ENCODE data around the gene DYRK1A.

Gene DYRK1A

GRCh38 chr21:37561506-37561905 lies 194.9 kb downstream of the DYRK1A start:
- Histone ChIP-seq H3K9me3 (ENCODE audit: control insufficient read depth in 2 of 2, low read length in 2 of 2) (no peaks in the 10 kb centered on the region), H3K9ac (ENCODE audit: low read depth in 1 of 2, low read length in 2 of 2) (no peak overlapping the region), H3K36me3 (ENCODE audit: control insufficient read depth in 2 of 2, insufficient read depth in 2 of 2, low read length in 2 of 2) (no peaks in the 10 kb centered on the region), H3K27ac (ENCODE audit: low read depth in 2 of 2, low read length in 2 of 2) (no peak overlapping the region), H3K27me3 (ENCODE audit: control insufficient read depth in 2 of 2, insufficient read depth in 2 of 2, low read length in 2 of 2) (no peaks in the 10 kb centered on the region), H3K4me1 (ENCODE audit: control insufficient read depth in 2 of 2, insufficient read depth in 2 of 2, low read length in 2 of 2) (peaks cover 9 to 16% of the 10 kb centered on the region in 2 donors), H3K4me3 (ENCODE audit: low read length in 2 of 2) (no peak overlapping the region)

- H3K9ac ChIP-seq (ENCODE audit: low read depth in 1 of 2, low read length in 2 of 2): no peak overlapping the region
- no peaks in the 10 kb centered on the region for H3K9me3 ChIP-seq (ENCODE audit: control insufficient read depth in 2 of 2, low read length in 2 of 2)
- no peak overlapping the region for H3K4me3 ChIP-seq (ENCODE audit: low read length in 2 of 2)
- no peaks in the 10 kb centered on the region for H3K27me3 ChIP-seq (ENCODE audit: control insufficient read depth in 2 of 2, insufficient read depth in 2 of 2, low read length in 2 of 2)
- no peaks in the 10 kb centered on the region for H3K36me3 ChIP-seq (ENCODE audit: control insufficient read depth in 2 of 2, insufficient read depth in 2 of 2, low read length in 2 of 2)
- peaks cover 9 to 16% of the 10 kb centered on the region in 2 donors for H3K4me1 ChIP-seq (ENCODE audit: control insufficient read depth in 2 of 2, insufficient read depth in 2 of 2, low read length in 2 of 2)
- no peak overlapping the region for H3K27ac ChIP-seq (ENCODE audit: low read depth in 2 of 2, low read length in 2 of 2)
Observed at GRCh38 chr21:37561941-37562919, 195.7 kb downstream of the DYRK1A start.

GRCh38 chr21:37562920-37563640 lies 196.5 kb downstream of the DYRK1A start:
- Histone ChIP-seq H3K27me3 (ENCODE audit: control insufficient read depth in 2 of 2, insufficient read depth in 2 of 2, low read length in 2 of 2) (no peaks in the 10 kb centered on the region), H3K27ac (ENCODE audit: low read depth in 2 of 2, low read length in 2 of 2) (peak overlapping the region; percentile 66 to 88), H3K9me3 (ENCODE audit: control insufficient read depth in 2 of 2, low read length in 2 of 2) (no peaks in the 10 kb centered on the region), H3K4me3 (ENCODE audit: low read length in 2 of 2) (peak overlapping the region; percentile 67 to 89), H3K4me1 (ENCODE audit: control insufficient read depth in 2 of 2, insufficient read depth in 2 of 2, low read length in 2 of 2) (peaks cover 9 to 16% of the 10 kb centered on the region in 2 donors), H3K9ac (ENCODE audit: low read depth in 1 of 2, low read length in 2 of 2) (peak overlapping the region; percentile 68 to 81), H3K36me3 (ENCODE audit: control insufficient read depth in 2 of 2, insufficient read depth in 2 of 2, low read length in 2 of 2) (no peaks in the 10 kb centered on the region)

- Histone ChIP-seq H3K9ac (ENCODE audit: low read depth in 1 of 2, low read length in 2 of 2) (peak overlapping the region; percentile 68 to 81), H3K4me1 (ENCODE audit: control insufficient read depth in 2 of 2, insufficient read depth in 2 of 2, low read length in 2 of 2) (peaks cover 9 to 16% of the 10 kb centered on the region in 2 donors), H3K4me3 (ENCODE audit: low read length in 2 of 2) (peak overlapping the region; percentile 67 to 89), H3K27ac (ENCODE audit: low read depth in 2 of 2, low read length in 2 of 2) (peak overlapping the region; percentile 81 to 88), H3K36me3 (ENCODE audit: control insufficient read depth in 2 of 2, insufficient read depth in 2 of 2, low read length in 2 of 2) (no peaks in the 10 kb centered on the region), H3K9me3 (ENCODE audit: control insufficient read depth in 2 of 2, low read length in 2 of 2) (no peaks in the 10 kb centered on the region), H3K27me3 (ENCODE audit: control insufficient read depth in 2 of 2, insufficient read depth in 2 of 2, low read length in 2 of 2) (no peaks in the 10 kb centered on the region)
Observed at GRCh38 chr21:37563641-37564340, 197.2 kb downstream of the DYRK1A start.

GRCh38 chr21:37564341-37564923 lies 197.9 kb downstream of the DYRK1A start:
- Histone ChIP-seq H3K27me3 (ENCODE audit: control insufficient read depth in 2 of 2, insufficient read depth in 2 of 2, low read length in 2 of 2) (no peaks in the 10 kb centered on the region), H3K4me3 (ENCODE audit: low read length in 2 of 2) (peak overlapping the region; percentile 67 to 89), H3K9me3 (ENCODE audit: control insufficient read depth in 2 of 2, low read length in 2 of 2) (no peaks in the 10 kb centered on the region), H3K36me3 (ENCODE audit: control insufficient read depth in 2 of 2, insufficient read depth in 2 of 2, low read length in 2 of 2) (no peaks in the 10 kb centered on the region), H3K27ac (ENCODE audit: low read depth in 2 of 2, low read length in 2 of 2) (peak overlapping the region; percentile 81 to 88), H3K4me1 (ENCODE audit: control insufficient read depth in 2 of 2, insufficient read depth in 2 of 2, low read length in 2 of 2) (peaks cover 9 to 16% of the 10 kb centered on the region in 2 donors), H3K9ac (ENCODE audit: low read depth in 1 of 2, low read length in 2 of 2) (peak overlapping the region; percentile 68 to 81)

GRCh38 chr21:37564924-37565529 lies 198.5 kb downstream of the DYRK1A start:
- Histone ChIP-seq H3K36me3 (ENCODE audit: control insufficient read depth in 2 of 2, insufficient read depth in 2 of 2, low read length in 2 of 2) (no peaks in the 10 kb centered on the region), H3K27me3 (ENCODE audit: control insufficient read depth in 2 of 2, insufficient read depth in 2 of 2, low read length in 2 of 2) (peaks cover 0 to under 1% of the 10 kb centered on the region in 2 donors), H3K9ac (ENCODE audit: low read depth in 1 of 2, low read length in 2 of 2) (peak overlapping the region in 1 of 2 donors; percentile 81), H3K27ac (ENCODE audit: low read depth in 2 of 2, low read length in 2 of 2) (peak overlapping the region; percentile 81 to 88), H3K9me3 (ENCODE audit: control insufficient read depth in 2 of 2, low read length in 2 of 2) (no peaks in the 10 kb centered on the region), H3K4me3 (ENCODE audit: low read length in 2 of 2) (peak overlapping the region; percentile 67 to 89), H3K4me1 (ENCODE audit: control insufficient read depth in 2 of 2, insufficient read depth in 2 of 2, low read length in 2 of 2) (peaks cover 9 to 16% of the 10 kb centered on the region in 2 donors)

GRCh38 chr21:37565530-37566223 lies 199.1 kb downstream of the DYRK1A start:
- H3K27me3 ChIP-seq (ENCODE audit: control insufficient read depth in 2 of 2, insufficient read depth in 2 of 2, low read length in 2 of 2): peaks cover 0 to 4% of the 10 kb centered on the region in 2 donors
- peaks cover 9 to 16% of the 10 kb centered on the region in 2 donors for H3K4me1 ChIP-seq (ENCODE audit: control insufficient read depth in 2 of 2, insufficient read depth in 2 of 2, low read length in 2 of 2)
- no peaks in the 10 kb centered on the region for H3K9me3 ChIP-seq (ENCODE audit: control insufficient read depth in 2 of 2, low read length in 2 of 2)
- H3K4me3 ChIP-seq (ENCODE audit: low read length in 2 of 2): peak overlapping the region in 1 of 2 donors; percentile 44
- no peaks in the 10 kb centered on the region for H3K36me3 ChIP-seq (ENCODE audit: control insufficient read depth in 2 of 2, insufficient read depth in 2 of 2, low read length in 2 of 2)
- H3K27ac ChIP-seq (ENCODE audit: low read depth in 2 of 2, low read length in 2 of 2): no peak overlapping the region
- H3K9ac ChIP-seq (ENCODE audit: low read depth in 1 of 2, low read length in 2 of 2): peak overlapping the region in 1 of 2 donors; percentile 4

- Histone ChIP-seq H3K9ac (ENCODE audit: low read depth in 1 of 2, low read length in 2 of 2) (no peak overlapping the region), H3K4me3 (ENCODE audit: low read length in 2 of 2) (no peak overlapping the region), H3K27ac (ENCODE audit: low read depth in 2 of 2, low read length in 2 of 2) (no peak overlapping the region), H3K4me1 (ENCODE audit: control insufficient read depth in 2 of 2, insufficient read depth in 2 of 2, low read length in 2 of 2) (peaks cover 9 to 16% of the 10 kb centered on the region in 2 donors), H3K36me3 (ENCODE audit: control insufficient read depth in 2 of 2, insufficient read depth in 2 of 2, low read length in 2 of 2) (no peaks in the 10 kb centered on the region), H3K9me3 (ENCODE audit: control insufficient read depth in 2 of 2, low read length in 2 of 2) (no peaks in the 10 kb centered on the region), H3K27me3 (ENCODE audit: control insufficient read depth in 2 of 2, insufficient read depth in 2 of 2, low read length in 2 of 2) (peaks cover 3 to 12% of the 10 kb centered on the region in 2 donors)
Observed at GRCh38 chr21:37566790-37567615, 200.4 kb downstream of the DYRK1A start.
